ENCODE data around the gene SLC6A19. TPM values are rescaled to one million over a fixed set of nuclear protein-coding genes. Genes with fewer than 3 reads are reported as not detected.

SLC6A19 gene
- total RNA-seq, 1 experiment from 2014 or later: 0.29 TPM

DNA sequence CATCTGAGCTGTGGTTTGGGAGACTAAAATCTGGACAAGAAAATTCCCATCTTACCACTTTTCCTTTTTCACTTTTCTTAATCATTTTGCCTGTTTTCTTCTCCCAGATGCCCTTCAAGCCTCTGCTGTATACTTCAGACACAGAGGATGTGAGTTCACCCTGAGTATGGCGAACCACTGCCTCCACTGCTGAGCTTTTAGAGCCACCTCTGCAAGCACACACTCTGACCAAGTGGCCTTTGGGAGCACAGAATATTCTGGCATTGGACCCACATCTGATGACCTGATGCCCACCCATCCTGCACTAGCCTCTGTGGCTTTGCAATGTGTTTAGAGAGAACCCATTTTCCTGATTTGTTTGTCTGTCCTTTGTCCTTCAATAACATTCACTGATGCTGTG lies 61.0 kb downstream of the SLC6A19 start:
- Mint-ChIP-seq H3K4me1 (ENCODE audit: low read depth, unreplicated experiment) (no peaks in the 10 kb centered on the region), H3K36me3 (ENCODE audit: insufficient read depth, unreplicated experiment) (peaks cover 13% of the 10 kb centered on the region), H3K27ac (ENCODE audit: unreplicated experiment) (no peak overlapping the region), H3K9me3 (ENCODE audit: unreplicated experiment) (no peaks in the 10 kb centered on the region), H3K4me3 (ENCODE audit: unreplicated experiment) (no peak overlapping the region), H3K27me3 (ENCODE audit: insufficient read depth, unreplicated experiment) (no peaks in the 10 kb centered on the region)
- Histone ChIP-seq H3K4me3 (ENCODE audit: low read depth, low read length) (no peak overlapping the region), H3K9me3 (no peaks in the 10 kb centered on the region), H3K36me3 (ENCODE audit: control insufficient read depth, insufficient read depth, low read length) (no peaks in the 10 kb centered on the region), H3K27me3 (replicated peaks; ENCODE audit: control insufficient read depth, insufficient read depth, low read length) (no peaks in the 10 kb centered on the region), H3K4me1 (no peaks in the 10 kb centered on the region)
- DNase-seq: no peak
- CTCF ChIA-PET: no interaction called here
- intact Hi-C loops (cut with micrococcal nuclease; ENCODE audit: unreplicated experiment): no loop called here
- no peak for TF ChIP-seq CTCF (IDR thresholded peaks at IDR 0.05; ENCODE audit: insufficient read depth in 1 of 2, low read depth in 1 of 2, low read length in 1 of 2, severe bottlenecking in 1 of 2, unreplicated experiment in 1 of 2)
- POLR2A ChIA-PET: no interaction called here
- no TSS peak for BruUV-seq (replicated peaks)

GRCh38 chr5:1264211-1264610 lies 62.8 kb downstream of the SLC6A19 start:
- BruUV-seq (replicated peaks): no TSS peak
- Histone ChIP-seq H3K4me3 (ENCODE audit: low read depth, low read length) (no peak overlapping the region), H3K4me1 (no peaks in the 10 kb centered on the region), H3K36me3 (ENCODE audit: control insufficient read depth, insufficient read depth, low read length) (no peaks in the 10 kb centered on the region), H3K27me3 (replicated peaks; ENCODE audit: control insufficient read depth, insufficient read depth, low read length) (no peaks in the 10 kb centered on the region), H3K9me3 (no peaks in the 10 kb centered on the region)
- H3K36me3 Mint-ChIP-seq (ENCODE audit: insufficient read depth, unreplicated experiment): peaks cover 4% of the 10 kb centered on the region
- ChIA-PET POLR2A (no interaction called here), CTCF (no interaction called here)
- H3K4me3 Mint-ChIP-seq (ENCODE audit: unreplicated experiment): no peak overlapping the region
- no peak overlapping the region for H3K27ac Mint-ChIP-seq (ENCODE audit: unreplicated experiment)
- H3K27me3 Mint-ChIP-seq (ENCODE audit: insufficient read depth, unreplicated experiment): no peaks in the 10 kb centered on the region
- TF ChIP-seq CTCF (IDR thresholded peaks at IDR 0.05; ENCODE audit: insufficient read depth in 1 of 2, low read depth in 1 of 2, low read length in 1 of 2, severe bottlenecking in 1 of 2, unreplicated experiment in 1 of 2): no peak
- H3K4me1 Mint-ChIP-seq (ENCODE audit: low read depth, unreplicated experiment): no peaks in the 10 kb centered on the region
- no peaks in the 10 kb centered on the region for H3K9me3 Mint-ChIP-seq (ENCODE audit: unreplicated experiment)
- intact Hi-C loops (cut with micrococcal nuclease; ENCODE audit: unreplicated experiment): no loop called here
- DNase-seq: no peak

DNA sequence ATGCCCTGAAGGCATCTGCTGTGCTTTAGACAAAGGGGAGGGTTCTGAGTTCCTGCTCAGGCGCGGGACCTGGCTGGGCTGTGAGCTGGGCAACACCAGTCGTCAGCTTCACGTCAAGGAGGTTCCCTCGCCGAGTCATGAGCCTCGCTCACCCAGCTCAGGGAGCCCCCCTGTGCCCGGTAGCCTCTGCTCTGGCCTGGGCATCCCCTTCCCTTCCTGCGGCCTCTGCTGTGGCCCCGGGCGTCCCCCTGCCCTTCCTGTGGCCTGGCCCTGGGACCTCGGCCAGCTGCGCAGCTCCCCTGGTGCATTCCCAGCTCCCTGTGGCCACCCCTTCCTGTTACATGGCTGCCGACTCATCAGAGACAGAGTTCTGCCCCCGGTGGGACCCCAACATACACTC lies 63.6 kb downstream of the SLC6A19 start:
- H3K27me3 ChIP-seq (replicated peaks; ENCODE audit: control insufficient read depth, insufficient read depth, low read length): no peaks in the 10 kb centered on the region
- intact Hi-C loops (cut with micrococcal nuclease; ENCODE audit: unreplicated experiment): no loop called here
- no peaks in the 10 kb centered on the region for H3K9me3 ChIP-seq
- H3K4me1 Mint-ChIP-seq (ENCODE audit: low read depth, unreplicated experiment): no peaks in the 10 kb centered on the region
- H3K27ac Mint-ChIP-seq (ENCODE audit: unreplicated experiment): no peak overlapping the region
- H3K36me3 Mint-ChIP-seq (ENCODE audit: insufficient read depth, unreplicated experiment): no peaks in the 10 kb centered on the region
- no peaks in the 10 kb centered on the region for H3K4me1 ChIP-seq
- H3K27me3 Mint-ChIP-seq (ENCODE audit: insufficient read depth, unreplicated experiment): no peaks in the 10 kb centered on the region
- ChIA-PET CTCF (no interaction called here), POLR2A (no interaction called here)
- H3K4me3 ChIP-seq (ENCODE audit: low read depth, low read length): no peak overlapping the region
- DNase-seq: no peak
- no peaks in the 10 kb centered on the region for H3K36me3 ChIP-seq (ENCODE audit: control insufficient read depth, insufficient read depth, low read length)
- no peak overlapping the region for H3K4me3 Mint-ChIP-seq (ENCODE audit: unreplicated experiment)
- TF ChIP-seq CTCF (IDR thresholded peaks at IDR 0.05; ENCODE audit: insufficient read depth in 1 of 2, low read depth in 1 of 2, low read length in 1 of 2, severe bottlenecking in 1 of 2, unreplicated experiment in 1 of 2): no peak
- no peaks in the 10 kb centered on the region for H3K9me3 Mint-ChIP-seq (ENCODE audit: unreplicated experiment)
- BruUV-seq (replicated peaks): no TSS peak

Measured in Caco-2 (cell line).